HT1080 (cell line): ENCODE data around the gene RASA3. TPM values are rescaled to one million over a fixed set of nuclear protein-coding genes. Genes with fewer than 3 reads are reported as not detected.
A peak's percentile ranks its signal among the peaks of the same experiment; 100 is the strongest.

Source experiments
- DNase-seq: peaks from one replicate; pipeline ENCODE4 v3.0.0-alpha.2; 2015; ENCODE audit warnings: low read depth
- total RNA-seq: library from RNA; depleted of rRNA; stranded (reverse); fragments of >200 nt; shearing (Covaris generic); gene quantifications from 2 replicates; pipeline ENCODE4 v1.2.3, GENCODE V29; 2014

Gene RASA3
- total RNA-seq, 1 experiment from 2014 or later, result 41.7 TPM

GRCh38 chr13:114057166-114058050 lies 75.0 kb downstream of the RASA3 start:
- no peak for DNase-seq

GRCh38 chr13:114056205-114057013 lies 76.0 kb downstream of the RASA3 start:
- DNase-seq, result no peak

GRCh38 chr13:114055766-114056165 lies 76.7 kb downstream of the RASA3 start:
- DNase-seq, result no peak

- no peak for DNase-seq
These were observed 77.5 kb downstream of the RASA3 start for GRCh38 chr13:114054830-114055439.

GRCh38 chr13:114054264-114054663 lies 78.2 kb downstream of the RASA3 start:
- no peak for DNase-seq

- DNase-seq, result peak; percentile 80
These were observed 79.4 kb downstream of the RASA3 start for GRCh38 chr13:114053026-114053425.

- DNase-seq, result no peak
These were observed 81.6 kb downstream of the RASA3 start for GRCh38 chr13:114050536-114051450.

- no peak for DNase-seq
These were observed 82.8 kb downstream of the RASA3 start for GRCh38 chr13:114049626-114050101.

- no peak for DNase-seq
These were observed 83.4 kb downstream of the RASA3 start for GRCh38 chr13:114049026-114049425.

- DNase-seq, result no peak
These were observed 84.0 kb downstream of the RASA3 start for GRCh38 chr13:114048443-114048842.

- DNase-seq, result no peak
These were observed 85.0 kb downstream of the RASA3 start for GRCh38 chr13:114047358-114047881.

GRCh38 chr13:114046431-114046975 lies 85.9 kb downstream of the RASA3 start:
- no peak for DNase-seq

GRCh38 chr13:114045113-114045735 lies 87.2 kb downstream of the RASA3 start:
- no peak for DNase-seq

GRCh38 chr13:114044486-114044885 lies 87.9 kb downstream of the RASA3 start:
- no peak for DNase-seq

GRCh38 chr13:114043421-114044053 lies 88.9 kb downstream of the RASA3 start:
- peak; percentile 17 for DNase-seq

- no peak for DNase-seq
These were observed 90.2 kb downstream of the RASA3 start for GRCh38 chr13:114042066-114042815.

- no peak for DNase-seq
These were observed 90.9 kb downstream of the RASA3 start for GRCh38 chr13:114041493-114041892.

GRCh38 chr13:114039471-114040141 lies 92.8 kb downstream of the RASA3 start:
- no peak for DNase-seq
